Stimulated activated naive CD8-positive, alpha-beta T cell treated with anti-CD3 and anti-CD28 coated beads, Interleukin-15, Interleukin-2, amounts not matched to agents 100 U/mL and 50 U/mL, for 24 hours (primary cell): ENCODE measurements around the gene L1CAM.

Experiments used
- ATAC-seq: fragments of 150-1000 bp; cut with Tn5 transposase; one replicate; pipeline ENCODE4 v1.10.0; 2021
- DNase-seq: peaks from one replicate; pipeline ENCODE4 v3.0.0; 2021

The L1CAM gene, protein sequence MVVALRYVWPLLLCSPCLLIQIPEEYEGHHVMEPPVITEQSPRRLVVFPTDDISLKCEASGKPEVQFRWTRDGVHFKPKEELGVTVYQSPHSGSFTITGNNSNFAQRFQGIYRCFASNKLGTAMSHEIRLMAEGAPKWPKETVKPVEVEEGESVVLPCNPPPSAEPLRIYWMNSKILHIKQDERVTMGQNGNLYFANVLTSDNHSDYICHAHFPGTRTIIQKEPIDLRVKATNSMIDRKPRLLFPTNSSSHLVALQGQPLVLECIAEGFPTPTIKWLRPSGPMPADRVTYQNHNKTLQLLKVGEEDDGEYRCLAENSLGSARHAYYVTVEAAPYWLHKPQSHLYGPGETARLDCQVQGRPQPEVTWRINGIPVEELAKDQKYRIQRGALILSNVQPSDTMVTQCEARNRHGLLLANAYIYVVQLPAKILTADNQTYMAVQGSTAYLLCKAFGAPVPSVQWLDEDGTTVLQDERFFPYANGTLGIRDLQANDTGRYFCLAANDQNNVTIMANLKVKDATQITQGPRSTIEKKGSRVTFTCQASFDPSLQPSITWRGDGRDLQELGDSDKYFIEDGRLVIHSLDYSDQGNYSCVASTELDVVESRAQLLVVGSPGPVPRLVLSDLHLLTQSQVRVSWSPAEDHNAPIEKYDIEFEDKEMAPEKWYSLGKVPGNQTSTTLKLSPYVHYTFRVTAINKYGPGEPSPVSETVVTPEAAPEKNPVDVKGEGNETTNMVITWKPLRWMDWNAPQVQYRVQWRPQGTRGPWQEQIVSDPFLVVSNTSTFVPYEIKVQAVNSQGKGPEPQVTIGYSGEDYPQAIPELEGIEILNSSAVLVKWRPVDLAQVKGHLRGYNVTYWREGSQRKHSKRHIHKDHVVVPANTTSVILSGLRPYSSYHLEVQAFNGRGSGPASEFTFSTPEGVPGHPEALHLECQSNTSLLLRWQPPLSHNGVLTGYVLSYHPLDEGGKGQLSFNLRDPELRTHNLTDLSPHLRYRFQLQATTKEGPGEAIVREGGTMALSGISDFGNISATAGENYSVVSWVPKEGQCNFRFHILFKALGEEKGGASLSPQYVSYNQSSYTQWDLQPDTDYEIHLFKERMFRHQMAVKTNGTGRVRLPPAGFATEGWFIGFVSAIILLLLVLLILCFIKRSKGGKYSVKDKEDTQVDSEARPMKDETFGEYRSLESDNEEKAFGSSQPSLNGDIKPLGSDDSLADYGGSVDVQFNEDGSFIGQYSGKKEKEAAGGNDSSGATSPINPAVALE

DNA sequence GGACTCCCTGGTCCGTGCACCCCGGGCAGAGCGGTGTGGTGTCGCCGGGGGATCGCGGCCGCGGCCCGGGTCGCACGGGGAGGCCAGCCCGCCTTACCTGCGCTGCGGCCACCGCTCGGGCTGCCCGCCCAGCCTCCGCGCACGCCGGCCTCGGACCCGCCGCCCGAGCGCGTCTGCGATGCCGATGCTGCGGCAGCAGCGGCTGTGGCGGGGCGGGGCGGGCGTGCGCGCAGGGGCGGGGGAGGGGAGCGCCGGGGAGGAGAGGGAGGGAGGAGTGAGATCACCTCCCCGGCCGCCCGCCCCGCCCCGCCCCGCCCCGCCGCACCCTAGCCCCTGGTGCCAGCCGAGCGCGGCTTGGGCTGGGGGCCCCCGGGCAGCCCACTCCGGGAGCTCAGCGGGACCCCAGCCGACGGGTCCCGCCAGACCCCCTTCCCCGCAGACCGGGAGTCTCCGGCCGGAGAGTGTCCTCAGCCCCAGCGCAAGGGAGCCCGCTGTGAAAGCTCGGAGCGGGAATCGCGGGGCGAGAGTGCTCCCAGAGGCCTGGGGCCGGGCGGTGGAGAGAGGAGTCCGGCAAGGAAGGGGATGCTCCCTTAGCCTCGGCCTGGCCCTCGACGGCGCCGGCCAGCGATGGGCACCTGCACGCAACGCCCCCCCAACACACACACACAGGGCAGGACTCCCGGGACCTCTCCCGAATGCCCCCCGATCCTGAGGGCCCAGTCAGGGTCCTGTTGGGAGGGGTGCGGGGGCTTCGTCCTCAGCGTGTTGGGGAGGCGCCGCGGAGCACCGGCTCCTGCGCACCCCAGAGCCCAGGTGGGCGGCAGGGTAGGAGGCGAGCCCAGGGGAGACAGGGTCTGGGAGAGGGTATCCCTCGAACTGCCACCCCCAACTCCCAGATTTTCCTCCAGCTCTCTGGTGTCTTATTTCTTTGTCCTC lies at the start of gene L1CAM:
L1CAM (minus strand) TSS at position 206 of the 936 bp plus-strand sequence. CDS start 10,337 bp downstream, outside the sequence.
- ATAC-seq (no peak), DNase-seq (no peak)

DNA sequence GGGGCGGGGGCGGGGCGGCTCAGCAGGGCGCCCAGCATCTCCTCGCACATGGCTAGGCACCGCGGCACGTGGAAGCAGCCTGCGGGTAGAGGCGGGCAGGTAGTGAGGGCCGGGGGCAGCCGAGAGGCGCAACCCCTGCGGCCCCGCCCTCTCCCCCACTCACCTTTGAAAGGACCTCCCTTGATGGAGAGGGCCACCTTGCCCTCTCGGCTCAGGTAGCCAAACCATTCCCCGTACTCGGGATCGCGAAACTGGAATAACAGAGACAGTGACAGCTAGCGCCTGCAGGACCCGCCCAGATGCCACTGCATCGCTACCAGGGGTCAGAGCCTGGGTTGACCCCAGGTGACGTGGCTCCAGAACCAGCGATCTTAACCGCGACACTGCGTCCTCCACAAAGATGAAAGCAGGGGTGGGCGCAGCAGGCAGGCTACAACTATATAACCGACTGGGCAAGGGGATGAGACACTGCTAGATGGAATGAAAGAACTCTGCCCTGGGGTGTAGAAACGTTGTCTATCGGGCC lies 49.4 kb upstream of the L1CAM start:
- DNase-seq, result no peak
- no peak for ATAC-seq

DNA sequence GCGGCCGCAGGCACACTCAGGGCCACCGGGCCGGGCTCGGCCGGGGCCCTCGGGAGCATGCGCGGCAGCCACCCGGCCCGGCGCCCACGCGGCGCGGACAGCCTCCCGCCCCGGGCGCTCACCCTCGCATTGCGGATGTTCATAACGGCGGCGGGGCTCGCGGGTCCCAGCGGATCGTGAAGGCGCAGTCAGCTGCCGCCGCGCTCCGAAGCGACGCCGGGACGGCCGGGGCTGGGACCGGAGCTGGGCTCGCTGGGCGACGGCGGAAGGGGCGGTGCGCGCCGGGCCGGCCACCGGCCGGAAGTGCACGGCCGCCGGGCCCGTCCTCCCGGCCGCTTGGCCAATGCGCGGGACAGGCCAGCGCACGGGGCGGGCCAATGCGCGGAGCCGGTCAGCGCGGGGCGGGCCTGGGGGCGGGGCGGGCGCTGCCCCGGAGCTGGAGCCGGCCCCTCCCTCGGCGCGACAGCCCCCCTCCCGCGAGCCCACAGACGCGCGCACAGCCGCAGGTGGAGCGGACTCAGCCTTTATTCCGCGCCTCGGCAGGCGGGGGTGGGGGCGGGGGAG lies 48.9 kb upstream of the L1CAM start, which contains the start of gene NAA10:
NAA10 (minus strand) TSS at position 276 of the 564 bp plus-strand sequence; CDS start at position 143, 133 bp downstream.
- DNase-seq (peak; percentile 74), ATAC-seq (peak; percentile 91)

DNA sequence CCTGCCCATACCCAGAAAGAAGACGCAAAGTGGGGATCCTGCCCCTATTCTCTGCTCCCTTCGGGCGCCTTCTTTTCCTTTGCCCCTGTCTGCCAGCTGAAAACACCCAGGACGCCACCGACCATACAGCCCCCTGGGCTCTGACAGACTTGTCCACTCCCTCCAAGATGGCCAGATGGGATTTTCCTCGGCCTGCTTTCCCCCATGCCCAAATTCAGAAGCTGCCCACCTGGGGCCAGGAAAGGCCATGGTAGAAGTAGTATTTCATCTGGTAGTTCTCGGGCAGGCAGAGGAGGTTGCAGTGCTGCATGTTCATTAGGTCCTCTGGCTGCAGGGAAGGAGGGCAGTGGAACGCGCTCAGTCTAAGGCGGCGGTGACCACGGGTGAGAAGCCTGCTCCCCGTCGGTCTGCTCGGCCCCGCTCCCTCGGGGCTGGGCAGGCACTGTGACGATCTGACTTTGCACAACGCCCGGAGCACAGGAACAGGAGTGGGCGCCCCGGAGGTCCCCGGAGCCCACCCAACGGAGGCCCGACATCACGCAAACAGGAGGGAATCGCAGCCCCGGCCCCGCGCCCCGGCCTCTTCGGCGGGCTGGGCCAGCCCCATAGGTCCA lies 48.3 kb upstream of the L1CAM start:
- no peak for ATAC-seq
- no peak for DNase-seq

DNA sequence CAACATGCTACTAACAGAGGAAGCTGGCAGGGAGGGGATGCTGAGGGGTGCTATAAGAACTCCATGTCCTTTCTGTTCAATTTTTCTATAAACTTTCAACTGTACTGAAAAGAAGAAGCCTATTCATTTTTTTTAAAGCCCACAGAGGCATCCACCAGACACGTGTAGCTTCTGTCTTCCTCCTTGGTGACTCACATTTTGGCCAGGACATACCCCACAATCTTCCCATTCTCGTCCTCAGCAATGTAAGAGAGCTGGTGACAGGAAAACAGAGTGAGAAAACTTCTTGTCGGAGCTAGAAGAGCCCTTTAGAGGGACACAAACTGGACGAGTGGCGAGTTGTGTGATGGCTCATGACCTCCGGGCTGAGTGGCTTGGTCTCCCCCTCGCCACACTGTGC lies 47.8 kb upstream of the L1CAM start:
- no peak for ATAC-seq
- no peak for DNase-seq

DNA sequence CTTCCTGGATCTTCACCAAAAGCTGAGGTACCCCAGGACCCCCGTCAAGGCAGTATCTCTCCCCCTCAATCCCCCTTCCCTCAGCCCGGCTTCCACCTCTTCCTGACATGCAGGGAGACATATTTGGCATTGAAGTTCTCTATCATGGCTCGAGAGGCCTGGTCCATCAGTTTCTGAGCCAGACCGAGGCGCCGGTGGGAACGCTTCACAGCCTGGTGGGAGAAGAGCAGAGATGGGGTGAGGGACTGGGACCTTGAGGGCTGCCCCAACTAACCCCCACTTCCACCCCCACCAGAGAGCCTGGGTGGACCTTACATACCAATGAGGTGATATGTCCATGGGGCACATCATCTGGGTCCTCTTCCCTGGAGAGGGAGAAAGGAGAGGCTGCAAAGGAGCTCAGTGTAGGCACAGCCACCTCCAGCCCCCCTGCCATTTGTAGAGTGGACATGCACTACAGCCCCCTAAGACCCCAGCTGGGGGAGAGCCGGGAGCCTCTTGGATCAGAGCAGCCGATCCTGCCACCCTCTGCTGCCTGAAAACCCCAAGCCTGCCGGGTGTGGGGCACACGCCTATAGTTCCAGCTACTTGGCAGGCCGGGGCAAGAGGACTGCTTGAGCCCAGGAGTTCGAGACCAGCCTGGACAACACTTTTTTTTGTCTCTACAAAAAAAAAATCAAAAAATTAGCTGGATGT lies 46.4 kb upstream of the L1CAM start:
- ATAC-seq, result no peak
- DNase-seq, result no peak

DNA sequence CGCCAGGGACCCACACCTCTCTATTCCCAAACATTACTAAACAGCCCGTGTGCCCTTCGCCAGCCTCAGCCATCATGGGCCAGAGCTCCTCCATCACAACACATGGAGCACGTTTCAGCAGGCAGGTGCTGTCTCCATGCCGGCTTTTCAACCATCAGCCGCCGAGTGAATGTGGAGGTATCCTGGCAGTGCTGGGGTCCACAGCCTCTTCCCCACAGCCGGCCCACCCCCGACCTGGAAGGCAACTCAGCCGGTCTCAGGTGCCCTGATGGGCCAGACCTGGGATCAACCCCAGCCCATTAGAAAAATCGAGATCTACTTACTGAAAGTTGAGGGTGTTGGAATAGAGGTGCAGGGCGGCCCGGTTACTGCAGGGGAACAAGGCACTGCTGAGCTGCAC lies 45.8 kb upstream of the L1CAM start:
- ATAC-seq (no peak), DNase-seq (no peak)

DNA sequence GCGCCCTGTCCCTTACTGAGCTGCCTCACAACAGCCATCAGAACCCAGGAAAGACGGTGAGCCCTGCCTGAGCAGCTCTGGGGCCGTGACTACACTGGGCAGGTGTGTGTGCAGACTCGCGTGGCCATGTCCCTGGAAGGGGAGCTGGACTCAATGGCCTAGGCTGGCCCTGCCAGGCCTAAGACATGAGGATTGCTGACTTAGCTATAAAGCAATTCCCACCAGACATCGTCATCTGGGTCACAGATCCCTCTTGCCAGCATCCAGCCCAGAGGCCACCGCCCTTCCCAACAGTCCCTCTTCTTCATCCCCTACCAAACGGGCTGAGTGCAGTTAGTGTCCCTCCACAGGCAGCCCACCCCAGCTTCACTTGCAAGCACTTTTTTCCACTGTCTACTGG lies 45.2 kb upstream of the L1CAM start:
- ATAC-seq (no peak), DNase-seq (no peak)

DNA sequence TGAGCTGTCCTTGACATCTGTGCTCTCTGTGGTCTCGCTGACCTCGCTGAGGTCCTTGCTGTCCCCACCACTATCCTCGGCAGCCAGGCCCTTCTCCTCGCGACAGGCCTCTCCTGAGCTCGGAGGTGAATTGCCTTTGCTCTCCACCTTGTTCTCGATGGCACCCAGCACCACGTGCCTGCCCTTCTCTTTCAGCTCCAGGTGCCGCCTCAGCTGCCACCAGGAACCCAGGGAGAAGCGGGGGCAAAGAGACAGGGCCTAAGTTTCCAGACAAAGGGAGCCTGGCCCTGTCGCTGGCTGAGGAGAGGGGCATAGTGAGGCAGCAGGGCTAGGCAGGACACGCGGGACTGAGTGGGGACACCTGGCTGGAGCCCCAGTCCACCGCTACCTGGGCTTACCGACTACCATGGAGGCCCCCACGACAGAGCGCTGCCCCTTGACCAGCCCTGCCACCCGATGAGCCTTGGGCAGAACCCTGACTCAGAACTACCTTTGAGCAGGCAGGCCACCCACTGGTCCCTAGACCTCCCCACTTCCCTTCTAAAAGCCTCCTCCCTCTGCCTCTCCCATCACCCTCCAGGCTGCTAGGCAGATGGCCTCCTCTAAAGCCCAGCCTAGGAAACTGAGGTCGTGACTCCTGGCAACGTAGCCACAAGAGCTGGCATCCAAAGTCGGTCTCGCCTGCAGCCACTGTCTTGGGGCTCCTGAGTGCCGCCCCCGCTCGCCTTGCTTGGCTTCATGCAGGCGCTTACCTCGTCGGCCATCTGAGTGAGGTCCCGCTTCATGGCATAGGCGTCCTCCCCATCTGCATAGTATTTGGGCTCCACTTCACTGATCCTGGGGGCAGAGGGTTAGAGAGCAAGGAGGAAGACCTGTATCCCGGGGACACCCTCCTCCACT lies 44.3 kb upstream of the L1CAM start:
- ATAC-seq (no peak), DNase-seq (no peak)

DNA sequence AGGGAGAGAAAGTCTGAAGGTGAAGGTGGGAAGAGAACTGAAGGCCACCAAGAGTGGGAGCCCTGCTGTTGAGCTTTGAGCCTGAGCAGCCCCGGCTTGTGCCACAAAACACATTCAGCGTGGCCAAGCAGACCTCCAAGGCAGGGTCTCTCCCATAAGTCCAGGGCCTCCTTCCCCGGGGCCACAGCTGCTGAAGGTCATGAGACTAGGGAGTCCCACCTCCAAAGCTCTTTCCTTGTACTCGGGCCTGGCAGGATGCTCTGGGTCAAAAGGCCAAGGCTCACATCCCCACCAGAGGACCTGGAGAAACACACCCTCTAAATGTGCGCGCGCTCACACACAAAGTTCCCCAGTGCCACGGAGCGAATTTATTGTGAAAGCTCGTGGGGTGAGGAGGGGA lies 43.6 kb upstream of the L1CAM start:
- ATAC-seq (no peak), DNase-seq (no peak)

DNA sequence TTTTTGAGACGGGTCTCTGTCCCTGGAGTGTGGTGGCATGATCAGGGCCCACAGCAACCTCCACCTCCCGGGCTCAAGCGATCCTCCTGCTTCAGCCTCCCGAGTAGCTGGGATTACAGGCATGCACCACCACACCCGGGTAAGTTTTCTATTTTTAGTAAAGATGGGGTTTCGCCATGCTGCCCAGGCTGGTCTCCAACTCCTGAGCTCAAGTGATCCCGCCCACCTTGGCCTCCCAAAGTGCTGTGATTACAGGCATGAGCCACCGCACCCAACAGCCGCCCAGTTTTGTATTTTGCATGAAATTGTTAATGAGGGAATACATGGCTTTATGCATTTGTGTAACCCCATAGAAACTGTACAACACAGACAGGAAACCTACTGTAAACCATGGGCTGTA lies 42.9 kb upstream of the L1CAM start:
- ATAC-seq, result no peak
- no peak for DNase-seq

DNA sequence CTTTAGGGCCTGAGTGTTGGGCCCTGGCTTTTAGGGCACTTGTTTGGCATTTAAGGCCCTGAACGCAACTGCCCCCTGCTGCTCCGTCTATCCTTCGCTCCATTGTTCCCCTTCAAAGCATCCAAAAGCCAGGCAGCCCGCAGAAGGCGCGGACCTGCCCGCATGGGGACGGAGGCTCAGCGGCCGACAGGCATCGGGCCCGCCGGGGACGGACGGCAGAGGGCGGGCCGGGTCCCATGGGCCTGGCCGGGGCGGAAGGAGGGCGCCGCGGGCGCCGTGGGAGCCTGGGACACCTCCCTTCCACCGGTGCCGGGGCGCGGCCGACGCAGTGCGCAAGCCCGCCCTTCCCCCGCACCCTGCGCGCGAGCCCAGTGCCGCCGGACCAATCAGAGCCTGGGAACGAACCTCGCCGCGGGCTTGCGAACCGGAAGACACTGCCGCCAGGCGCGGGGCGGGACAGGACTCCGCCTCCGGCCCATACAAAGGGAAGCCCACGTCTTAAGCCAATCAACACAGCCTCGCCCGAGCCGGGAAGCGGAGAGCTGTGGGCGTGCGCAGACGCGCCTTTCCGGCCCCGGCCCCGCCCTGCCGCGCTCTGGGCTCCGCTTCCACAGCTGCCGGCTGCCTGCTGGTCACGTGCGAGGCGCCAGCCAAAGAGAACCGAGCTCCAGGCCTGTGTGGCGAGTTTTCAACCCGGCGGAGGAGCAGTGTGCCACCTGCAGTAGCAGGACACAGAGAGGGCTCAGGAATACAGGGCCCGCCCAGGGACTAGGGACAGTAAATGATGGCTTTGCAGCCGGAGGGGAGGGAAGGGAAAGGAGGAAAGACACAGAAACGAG lies 42.2 kb upstream of the L1CAM start:
- DNase-seq (peak; percentile 90), ATAC-seq (peak; percentile 71)

DNA sequence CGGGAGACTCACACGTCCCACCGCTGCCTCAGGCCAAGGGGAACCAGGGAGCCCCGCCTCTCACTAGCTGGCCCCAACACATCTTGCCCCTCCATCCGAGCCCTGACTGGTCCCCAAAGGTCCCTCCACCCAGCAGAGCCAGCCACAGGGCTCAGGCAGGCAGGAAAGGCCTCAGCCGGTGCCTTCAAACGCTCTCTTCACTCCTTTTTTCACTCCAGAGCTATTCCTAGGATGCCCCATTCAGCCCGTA lies 41.6 kb upstream of the L1CAM start:
- ATAC-seq, result peak; percentile 0
- no peak for DNase-seq

DNA sequence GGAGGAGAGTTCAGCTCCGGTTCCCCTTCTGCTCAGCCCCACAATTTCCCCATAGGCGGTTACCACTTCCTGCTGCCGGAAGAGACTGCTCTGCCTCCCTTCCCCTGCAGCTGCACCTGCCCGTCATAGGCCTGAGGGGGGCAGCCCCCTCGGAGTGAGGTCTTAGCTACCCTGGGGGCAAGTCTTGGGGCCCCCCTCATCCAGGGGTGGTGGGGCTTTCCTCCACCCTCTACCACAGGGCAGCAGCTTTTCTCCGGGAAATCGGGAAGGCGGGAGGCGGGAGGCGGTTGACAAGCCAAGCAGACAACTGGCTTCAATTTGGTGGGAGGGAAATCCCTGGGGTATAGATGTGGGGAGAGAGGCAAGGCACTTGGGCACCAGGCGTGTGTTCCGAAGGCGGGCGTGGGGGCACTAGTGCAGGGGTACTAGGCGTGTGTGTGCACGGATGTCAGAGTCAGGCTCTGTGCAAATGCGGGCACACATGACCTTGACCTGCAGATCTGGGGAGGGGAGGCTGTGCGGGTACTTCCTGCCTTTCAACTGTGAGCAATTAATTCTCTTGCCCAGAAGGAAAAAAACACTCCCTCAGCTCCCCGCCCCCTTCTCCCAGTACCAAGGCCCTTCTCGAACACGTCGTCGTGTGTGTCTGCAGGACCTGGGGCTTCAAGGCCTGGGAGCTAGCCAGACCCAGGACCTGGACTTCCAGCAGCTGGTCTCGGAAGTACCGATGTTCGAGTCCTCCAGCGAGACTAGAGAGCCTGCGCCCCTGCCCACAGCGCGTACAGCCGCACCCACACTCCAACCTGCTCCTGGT lies 41.1 kb upstream of the L1CAM start:
- DNase-seq (peak; percentile 76), ATAC-seq (peak; percentile 47)

DNA sequence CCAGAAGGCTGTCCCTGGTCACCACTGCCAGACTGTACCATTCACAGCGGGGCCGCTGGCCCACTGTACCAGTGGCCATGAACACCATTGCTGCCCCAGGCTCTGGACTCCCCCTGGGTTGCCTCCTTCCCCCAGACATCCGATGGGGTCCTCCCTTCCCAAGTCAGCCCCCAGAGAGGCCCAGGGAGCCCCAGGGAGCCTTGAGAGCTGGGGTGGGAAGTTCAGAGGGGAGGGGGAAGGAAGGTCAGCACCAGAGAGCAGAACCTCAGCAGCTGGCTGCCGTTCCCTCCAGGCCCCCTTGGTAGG lies 40.5 kb upstream of the L1CAM start:
- ATAC-seq, result peak; percentile 1
- DNase-seq, result no peak

DNA sequence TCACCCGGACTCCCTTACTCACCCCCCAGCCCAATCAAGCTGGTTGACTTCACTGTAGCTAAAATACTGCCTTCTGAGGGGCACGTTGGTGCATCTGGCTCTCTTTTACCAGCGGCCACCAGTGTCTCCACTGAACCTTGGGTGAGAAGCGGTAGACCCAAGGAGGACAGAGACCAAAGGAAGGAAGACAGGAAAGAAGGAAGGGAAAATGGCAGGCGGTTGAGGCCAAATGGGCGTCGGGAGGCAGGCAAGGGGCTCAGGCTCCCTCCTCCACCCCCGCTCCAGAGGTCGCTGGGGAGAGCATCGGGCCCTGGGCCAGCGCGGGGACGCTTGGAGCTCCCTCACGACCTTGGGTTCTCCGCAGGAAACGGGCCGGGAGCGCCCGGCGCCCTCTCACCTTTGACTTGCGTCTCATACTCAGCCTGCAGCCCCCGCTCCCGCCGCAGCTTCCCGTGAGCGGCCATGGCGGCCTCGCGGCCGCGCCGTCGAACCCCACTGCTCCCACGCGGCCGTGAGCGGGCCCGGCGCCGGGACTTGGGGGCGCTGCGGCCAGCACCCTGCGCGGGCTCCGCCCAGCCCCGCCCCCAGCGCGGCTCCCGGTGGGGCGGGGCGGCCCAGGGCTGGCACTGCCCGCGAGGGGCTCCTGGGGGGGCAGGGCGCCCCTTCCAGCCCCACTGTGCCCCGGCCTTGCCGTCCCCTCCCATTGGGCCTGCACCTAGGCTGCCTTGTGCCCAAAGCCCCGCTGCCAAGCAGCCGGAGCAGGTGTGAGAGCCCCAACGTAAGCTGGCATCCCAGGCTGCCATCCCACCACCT lies 40.0 kb upstream of the L1CAM start, which contains the start of gene ARHGAP4:
ARHGAP4 (minus strand) TSS at position 526 of the 813 bp plus-strand sequence; CDS start at position 464, 62 bp downstream.
- DNase-seq (peak; percentile 66), ATAC-seq (peak; percentile 9)
